Gastrocnemius medialis (tissue), 4 donors: ENCODE measurements around the gene SREBF2.

Experiments
- POLR2A ChIP-seq, 2 donors: fragments of 450-650 bp; IDR thresholded peaks; one replicate each; pipeline ENCODE4 v1.6.1; 2017; ENCODE audit warnings: antibody characterized with exemption in 2 of 2, mild to moderate bottlenecking in 2 of 2, moderate library complexity in 2 of 2
- TF ChIP-seq, protein P1 (sequence below), 5 experiments: fragments of 450-650 bp in 3 of 5; fragments of 200-600 bp in 2 of 5; sonication (generic) in 2 of 5; IDR thresholded peaks in 4 of 5; conservative IDR thresholded peaks in 1 of 5; 1 replicate in 4 of 5; 2 replicates in 1 of 5; pipeline ENCODE4 v1.5.1; 2016 to 2019; ENCODE audit warnings: antibody characterized with exemption in 5 of 5, mild to moderate bottlenecking in 3 of 5, moderate library complexity in 3 of 5

DNA sequence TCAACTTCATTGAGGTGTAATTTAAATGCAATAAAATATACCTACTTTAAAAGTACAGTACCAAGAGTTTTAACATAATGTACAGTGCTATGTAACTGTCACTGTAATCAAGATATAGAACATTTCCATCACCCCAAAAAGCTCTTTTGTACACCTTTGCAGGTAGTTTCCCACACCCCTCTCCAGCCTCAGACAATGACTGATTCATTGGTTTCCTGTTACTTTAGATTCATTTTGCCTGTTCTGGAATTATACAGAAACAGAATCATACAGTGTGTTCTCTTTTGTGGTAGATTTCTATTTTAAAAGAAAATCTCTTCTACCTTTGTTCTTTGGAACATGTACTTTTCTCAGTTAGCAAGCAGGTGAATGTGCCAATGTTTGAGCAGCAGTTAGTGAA, 43.8 kb downstream of the SREBF2 start:
- TF ChIP-seq, protein P1, sequence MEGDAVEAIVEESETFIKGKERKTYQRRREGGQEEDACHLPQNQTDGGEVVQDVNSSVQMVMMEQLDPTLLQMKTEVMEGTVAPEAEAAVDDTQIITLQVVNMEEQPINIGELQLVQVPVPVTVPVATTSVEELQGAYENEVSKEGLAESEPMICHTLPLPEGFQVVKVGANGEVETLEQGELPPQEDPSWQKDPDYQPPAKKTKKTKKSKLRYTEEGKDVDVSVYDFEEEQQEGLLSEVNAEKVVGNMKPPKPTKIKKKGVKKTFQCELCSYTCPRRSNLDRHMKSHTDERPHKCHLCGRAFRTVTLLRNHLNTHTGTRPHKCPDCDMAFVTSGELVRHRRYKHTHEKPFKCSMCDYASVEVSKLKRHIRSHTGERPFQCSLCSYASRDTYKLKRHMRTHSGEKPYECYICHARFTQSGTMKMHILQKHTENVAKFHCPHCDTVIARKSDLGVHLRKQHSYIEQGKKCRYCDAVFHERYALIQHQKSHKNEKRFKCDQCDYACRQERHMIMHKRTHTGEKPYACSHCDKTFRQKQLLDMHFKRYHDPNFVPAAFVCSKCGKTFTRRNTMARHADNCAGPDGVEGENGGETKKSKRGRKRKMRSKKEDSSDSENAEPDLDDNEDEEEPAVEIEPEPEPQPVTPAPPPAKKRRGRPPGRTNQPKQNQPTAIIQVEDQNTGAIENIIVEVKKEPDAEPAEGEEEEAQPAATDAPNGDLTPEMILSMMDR (IDR thresholded peaks at IDR 0.05 in 4 of 5, conservative IDR thresholded peaks at IDR 0.05 in 1 of 5), result no peak
- no peak for TF ChIP-seq POLR2A (IDR thresholded peaks at IDR 0.05)
